DOHH2 (cell line): ENCODE measurements around the gene ZDHHC18.

Experiments used
- H3F3A ChIP-seq: fragments of 200-600 bp; sonication (generic), shearing (Covaris generic); 2 replicates; pipeline ENCODE4 v1.6.0; 2016; ENCODE audit warnings: antibody characterized with exemption, mild to moderate bottlenecking; ENCODE audit not compliant: control insufficient read depth, insufficient read depth
- H3K27ac ChIP-seq: fragments of 200-600 bp; sonication (generic); 2 replicates; pipeline ENCODE4 v1.5.1; 2014; ENCODE audit warnings: low read depth, mild to moderate bottlenecking, low read length, moderate library complexity
- H3K27me3 ChIP-seq: fragments of 200-600 bp; sonication (generic); 2 replicates; pipeline ENCODE4 v1.6.1; 2014; ENCODE audit warnings: mild to moderate bottlenecking, low read length, mixed read lengths; ENCODE audit not compliant: control insufficient read depth
- H3K36me3 ChIP-seq: fragments of 200-600 bp; sonication (generic); 2 replicates; pipeline ENCODE4 v1.6.1; 2014; ENCODE audit warnings: mild to moderate bottlenecking, low read length, moderate library complexity, mixed read lengths; ENCODE audit not compliant: control insufficient read depth
- H3K4me1 ChIP-seq: fragments of 200-600 bp; sonication (generic); 2 replicates; pipeline ENCODE4 v1.6.1; 2014; ENCODE audit warnings: mild to moderate bottlenecking, low read length, mixed read lengths; ENCODE audit not compliant: control insufficient read depth
- H3K4me2 ChIP-seq: fragments of 200-600 bp; sonication (generic); 2 replicates; pipeline ENCODE4 v1.6.0; 2014; ENCODE audit warnings: mild to moderate bottlenecking, low read length, moderate library complexity
- H3K4me3 ChIP-seq: fragments of 200-600 bp; sonication (generic); 2 replicates; pipeline ENCODE4 v1.5.1; 2014; ENCODE audit warnings: mild to moderate bottlenecking, low read length, mixed read lengths
- H3K79me2 ChIP-seq: fragments of 200-600 bp; sonication (generic); 2 replicates; pipeline ENCODE4 v1.6.1; 2014; ENCODE audit warnings: mild to moderate bottlenecking, low read length, mixed read lengths; ENCODE audit not compliant: control insufficient read depth
- H3K9me2 ChIP-seq: fragments of 200-600 bp; sonication (generic); replicated peaks from 2 replicates; pipeline ENCODE4 v1.6.1; 2014; ENCODE audit warnings: mild to moderate bottlenecking, low read length, mixed read lengths; ENCODE audit not compliant: control insufficient read depth
- H3K9me3 ChIP-seq: fragments of 200-600 bp; sonication (generic); 2 replicates; pipeline ENCODE4 v1.6.1; 2014; ENCODE audit warnings: antibody characterized with exemption, low read length, mixed read lengths; ENCODE audit not compliant: control insufficient read depth, insufficient read depth
- H4K20me1 ChIP-seq: fragments of 200-600 bp; sonication (generic); 2 replicates; pipeline ENCODE4 v1.6.0; 2014; ENCODE audit warnings: low read depth, mild to moderate bottlenecking, antibody characterized with exemption, low read length, moderate library complexity; ENCODE audit not compliant: control insufficient read depth, insufficient read depth
- EZH2phosphoT487 ChIP-seq: fragments of 200-600 bp; sonication (generic); IDR thresholded peaks from 2 replicates; pipeline ENCODE4 v1.6.1; 2017; ENCODE audit warnings: borderline replicate concordance, mild to moderate bottlenecking, antibody characterized with exemption, low read length, moderate library complexity, mixed read lengths
- TF ChIP-seq, protein P1 (sequence below): fragments of 200-600 bp; sonication (generic); IDR thresholded peaks from one replicate; pipeline ENCODE4 v1.5.1; 2014; ENCODE audit warnings: antibody characterized with exemption, mild to moderate bottlenecking, low read depth, low read length; ENCODE audit not compliant: poor library complexity, severe bottlenecking

The ZDHHC18 gene

DNA sequence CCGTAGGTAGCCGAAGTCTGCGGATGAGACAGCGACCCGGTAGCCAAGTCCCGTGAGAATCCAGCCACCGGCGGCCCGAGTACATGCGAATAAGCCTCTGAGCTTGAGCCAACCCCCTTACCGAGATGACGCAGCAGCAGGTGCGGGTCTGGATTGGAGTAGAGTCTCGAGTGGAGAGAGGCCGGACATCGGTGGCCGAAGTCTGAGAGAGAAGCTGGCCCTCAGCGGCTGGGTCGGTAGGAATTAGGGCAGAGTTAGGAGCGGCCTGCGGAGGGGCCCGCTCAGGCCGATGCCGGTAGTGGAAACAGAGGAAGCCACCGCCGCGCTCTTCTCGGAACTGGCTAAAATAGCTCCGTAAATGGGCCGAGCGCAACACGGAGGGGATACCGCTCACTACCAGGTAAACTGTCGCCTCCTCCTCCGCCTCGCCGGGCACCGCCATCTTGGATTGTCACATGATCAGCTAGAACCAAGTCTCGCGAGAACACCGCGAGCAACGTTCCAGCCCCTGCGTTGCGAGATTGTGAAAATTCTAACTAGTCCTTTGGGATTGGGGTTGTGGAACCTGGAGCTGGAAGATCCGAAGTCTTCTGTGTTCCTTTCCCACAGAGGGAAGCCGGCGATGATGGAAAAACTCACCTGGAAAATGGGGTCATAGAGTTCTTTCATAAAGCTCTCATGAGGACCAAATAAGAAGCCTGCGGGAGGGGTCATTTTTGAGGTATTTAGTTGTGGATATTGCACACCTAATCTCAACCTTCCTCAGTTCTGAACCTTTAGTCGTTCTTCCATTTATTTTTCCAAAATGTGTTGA, 73.7 kb downstream of the ZDHHC18 start, which contains the start of gene GPATCH3:
TSS of gene GPATCH3 (minus strand) at position 467 of the 814 bp plus-strand sequence. CDS start at position 442, 25 bp downstream.
- peak within 1 kb of the TSS; percentile 85 for H3K4me3 ChIP-seq
- H3K9me3 ChIP-seq: no peaks in the 10 kb centered on the region
- H3K4me1 ChIP-seq: peaks cover 14% of the 10 kb centered on the region
- H3K4me2 ChIP-seq: peak within 1 kb of the TSS; percentile 64
- H3K27ac ChIP-seq: peak within 1 kb of the TSS; percentile 35; the same call in 1 of the 2 replicates
- H3F3A ChIP-seq: no peaks in the 10 kb centered on the region
- TF ChIP-seq EZH2phosphoT487: no peak
- TF ChIP-seq, protein P1, sequence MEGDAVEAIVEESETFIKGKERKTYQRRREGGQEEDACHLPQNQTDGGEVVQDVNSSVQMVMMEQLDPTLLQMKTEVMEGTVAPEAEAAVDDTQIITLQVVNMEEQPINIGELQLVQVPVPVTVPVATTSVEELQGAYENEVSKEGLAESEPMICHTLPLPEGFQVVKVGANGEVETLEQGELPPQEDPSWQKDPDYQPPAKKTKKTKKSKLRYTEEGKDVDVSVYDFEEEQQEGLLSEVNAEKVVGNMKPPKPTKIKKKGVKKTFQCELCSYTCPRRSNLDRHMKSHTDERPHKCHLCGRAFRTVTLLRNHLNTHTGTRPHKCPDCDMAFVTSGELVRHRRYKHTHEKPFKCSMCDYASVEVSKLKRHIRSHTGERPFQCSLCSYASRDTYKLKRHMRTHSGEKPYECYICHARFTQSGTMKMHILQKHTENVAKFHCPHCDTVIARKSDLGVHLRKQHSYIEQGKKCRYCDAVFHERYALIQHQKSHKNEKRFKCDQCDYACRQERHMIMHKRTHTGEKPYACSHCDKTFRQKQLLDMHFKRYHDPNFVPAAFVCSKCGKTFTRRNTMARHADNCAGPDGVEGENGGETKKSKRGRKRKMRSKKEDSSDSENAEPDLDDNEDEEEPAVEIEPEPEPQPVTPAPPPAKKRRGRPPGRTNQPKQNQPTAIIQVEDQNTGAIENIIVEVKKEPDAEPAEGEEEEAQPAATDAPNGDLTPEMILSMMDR: no peak
- H3K36me3 ChIP-seq: peaks cover 3% of the 10 kb centered on the region; the same call in 1 of the 2 replicates
- H3K9me2 ChIP-seq: no peaks in the 10 kb centered on the region
- no peaks in the 10 kb centered on the region for H3K27me3 ChIP-seq
- H4K20me1 ChIP-seq: no peaks in the 10 kb centered on the region
- peaks cover 34% of the 10 kb centered on the region for H3K79me2 ChIP-seq

DNA sequence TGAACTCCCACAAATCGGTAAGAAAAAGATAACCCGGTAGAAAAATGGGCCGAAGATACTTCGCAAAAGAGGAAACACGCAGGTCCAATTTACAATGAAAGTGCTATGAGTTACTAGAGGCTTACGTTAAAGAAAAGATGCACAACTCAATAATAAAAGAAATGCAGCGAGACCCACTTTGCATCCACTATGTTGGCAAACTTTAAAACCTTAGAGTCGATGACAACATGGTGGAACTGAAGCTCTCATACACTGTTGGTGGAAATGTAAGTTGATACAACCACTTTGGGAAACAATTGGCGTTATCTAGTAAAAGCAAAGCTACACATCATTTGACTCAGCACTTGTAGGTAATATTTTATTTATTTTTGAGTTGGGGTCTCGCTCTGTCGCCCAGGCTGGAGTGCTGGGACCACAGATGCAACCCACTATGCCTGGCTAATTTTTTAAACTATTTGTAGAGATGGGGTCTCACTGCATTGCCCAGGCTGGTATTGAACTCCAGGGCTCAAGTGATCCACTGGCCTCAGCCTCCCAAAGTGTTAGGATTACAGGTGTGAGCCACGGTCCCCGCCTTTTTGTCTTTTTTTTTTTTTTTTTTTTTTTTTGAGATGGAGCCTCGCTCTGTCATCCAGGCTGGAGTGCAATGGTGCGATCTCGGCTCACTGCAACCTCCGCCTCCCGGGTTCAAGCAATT, 74.5 kb downstream of the ZDHHC18 start:
- no peaks in the 10 kb centered on the region for H3F3A ChIP-seq
- H3K79me2 ChIP-seq: peaks cover 34% of the 10 kb centered on the region
- H3K27ac ChIP-seq: peak overlapping the region; percentile 35; the same call in 1 of the 2 replicates
- H3K4me2 ChIP-seq: peak overlapping the region; percentile 64
- no peaks in the 10 kb centered on the region for H3K27me3 ChIP-seq
- H3K4me1 ChIP-seq: peaks cover 14% of the 10 kb centered on the region
- peak overlapping the region; percentile 85 for H3K4me3 ChIP-seq
- no peak for TF ChIP-seq EZH2phosphoT487
- TF ChIP-seq, protein P1: no peak
- H3K9me3 ChIP-seq: no peaks in the 10 kb centered on the region
- H3K36me3 ChIP-seq: peaks cover 3% of the 10 kb centered on the region; the same call in 1 of the 2 replicates
- H4K20me1 ChIP-seq: no peaks in the 10 kb centered on the region
- H3K9me2 ChIP-seq: no peaks in the 10 kb centered on the region
